ENCODE data around the gene SAMSN1. TPM values are rescaled to one million over a fixed set of nuclear protein-coding genes. Genes with fewer than 3 reads are reported as not detected.

The SAMSN1 gene
- total RNA-seq, 4 donors from 2014 or later: 1.0 to 13.5 (median 4.2) TPM

DNA sequence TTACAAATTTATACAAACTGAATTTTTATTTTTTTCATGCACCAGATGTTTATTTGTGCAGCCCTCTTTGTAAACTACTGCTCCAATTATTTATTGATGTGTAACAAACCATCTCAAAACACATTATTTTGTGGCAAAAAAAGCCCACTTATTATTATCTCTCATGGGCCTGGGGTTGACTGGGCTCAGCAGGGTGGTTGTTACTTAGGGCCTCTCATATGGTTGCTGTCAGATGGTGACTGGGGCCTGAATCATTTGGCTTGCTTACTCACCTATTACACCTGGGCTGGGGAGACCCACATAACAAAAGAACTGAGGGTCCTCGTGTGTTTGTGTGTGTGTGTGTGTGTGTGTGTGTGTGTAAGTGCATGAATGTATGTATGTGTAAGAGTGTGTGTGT lies 110.7 kb downstream of the SAMSN1 start:
- ATAC-seq: no peak
- 40 to 86% methylated on average over 1 of the region's 1 CpG for WGBS, 2 donors (ENCODE audit: low coverage in 1 of 2)
- no peaks in the 10 kb centered on the region for H3K27me3 ChIP-seq
- no peak overlapping the region for H3K4me3 ChIP-seq
- H3K4me1 ChIP-seq: no peaks in the 10 kb centered on the region
- no peaks in the 10 kb centered on the region for H3K36me3 ChIP-seq
- H3K9me3 ChIP-seq: no peaks in the 10 kb centered on the region
- TF ChIP-seq POLR2AphosphoS5 (IDR thresholded peaks at IDR 0.05) (no peak), EP300 (IDR thresholded peaks at IDR 0.05) (no peak), POLR2A (IDR thresholded peaks at IDR 0.05) (no peak)
- TF ChIP-seq, protein P1, sequence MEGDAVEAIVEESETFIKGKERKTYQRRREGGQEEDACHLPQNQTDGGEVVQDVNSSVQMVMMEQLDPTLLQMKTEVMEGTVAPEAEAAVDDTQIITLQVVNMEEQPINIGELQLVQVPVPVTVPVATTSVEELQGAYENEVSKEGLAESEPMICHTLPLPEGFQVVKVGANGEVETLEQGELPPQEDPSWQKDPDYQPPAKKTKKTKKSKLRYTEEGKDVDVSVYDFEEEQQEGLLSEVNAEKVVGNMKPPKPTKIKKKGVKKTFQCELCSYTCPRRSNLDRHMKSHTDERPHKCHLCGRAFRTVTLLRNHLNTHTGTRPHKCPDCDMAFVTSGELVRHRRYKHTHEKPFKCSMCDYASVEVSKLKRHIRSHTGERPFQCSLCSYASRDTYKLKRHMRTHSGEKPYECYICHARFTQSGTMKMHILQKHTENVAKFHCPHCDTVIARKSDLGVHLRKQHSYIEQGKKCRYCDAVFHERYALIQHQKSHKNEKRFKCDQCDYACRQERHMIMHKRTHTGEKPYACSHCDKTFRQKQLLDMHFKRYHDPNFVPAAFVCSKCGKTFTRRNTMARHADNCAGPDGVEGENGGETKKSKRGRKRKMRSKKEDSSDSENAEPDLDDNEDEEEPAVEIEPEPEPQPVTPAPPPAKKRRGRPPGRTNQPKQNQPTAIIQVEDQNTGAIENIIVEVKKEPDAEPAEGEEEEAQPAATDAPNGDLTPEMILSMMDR (IDR thresholded peaks at IDR 0.05): no peak
- no peak overlapping the region for H3K27ac ChIP-seq

Other genes starting within 250 kb of the SAMSN1 start
- gene HSPA13, start 163.2 kb downstream of the SAMSN1 start, total RNA-seq: 10 to 100 TPM; 14.1 to 23.8 (median 18.4) TPM

Data from gastroesophageal sphincter (tissue), 4 donors.